ES-I3 (cell line): ENCODE data around the gene PIP5K1C.

Experiments used
- H3K36me3 ChIP-seq: 2 replicates; pipeline ENCODE4 v1.6.1; 2013; ENCODE audit warnings: mild to moderate bottlenecking, low read length, control low read depth, moderate library complexity; ENCODE audit not compliant: insufficient read depth
- H3K4me1 ChIP-seq: 2 replicates; pipeline ENCODE4 v1.6.1; 2013; ENCODE audit warnings: mild to moderate bottlenecking, control low read depth, low read length; ENCODE audit not compliant: insufficient read depth
- H3K9ac ChIP-seq: 2 replicates; pipeline ENCODE4 v1.6.1; 2013; ENCODE audit warnings: low read depth, mild to moderate bottlenecking, low read length, moderate library complexity
- H3K9me3 ChIP-seq: 2 replicates; pipeline ENCODE4 v1.6.1; 2013; ENCODE audit warnings: mild to moderate bottlenecking, low read length, moderate library complexity; ENCODE audit not compliant: control insufficient read depth, insufficient read depth

PIP5K1C gene

DNA sequence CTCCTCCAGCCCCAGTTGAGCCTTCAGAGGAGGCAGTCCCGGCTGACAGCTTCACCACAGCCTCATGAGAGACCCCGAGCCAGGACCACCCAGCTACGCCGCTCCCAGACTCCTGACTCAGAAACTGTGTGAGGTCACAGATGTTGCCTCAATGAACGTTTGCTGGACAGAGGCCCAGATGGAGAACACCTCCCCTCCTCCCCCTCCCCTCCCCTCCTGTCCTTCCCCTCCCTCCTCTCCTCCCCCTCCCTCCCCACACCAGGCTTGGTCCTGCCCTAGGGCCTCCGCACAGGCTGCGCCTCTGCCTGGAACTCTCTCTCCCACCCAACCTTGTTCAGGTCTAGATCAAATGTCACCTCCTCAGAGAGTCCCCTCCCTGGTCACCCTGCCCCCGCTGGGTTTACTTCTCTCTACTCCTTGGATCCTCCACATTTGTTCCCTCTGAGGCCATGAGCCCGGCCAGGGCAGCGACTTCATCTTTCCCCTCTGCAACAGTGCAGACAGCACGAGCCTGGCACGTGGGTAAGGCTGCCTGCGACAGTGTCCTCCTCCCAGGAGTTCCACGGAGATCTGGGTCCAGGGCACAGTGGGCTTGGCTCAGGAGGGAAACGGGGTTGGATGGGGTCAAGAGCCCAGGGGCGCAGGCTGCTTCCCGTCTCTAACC lies 17.4 kb downstream of the PIP5K1C start:
- no peak overlapping the region for H3K9ac ChIP-seq
- H3K9me3 ChIP-seq: no peaks in the 10 kb centered on the region; the same call in 1 of the 2 replicates
- H3K4me1 ChIP-seq: peaks cover 23% of the 10 kb centered on the region; the same call in 1 of the 2 replicates
- H3K36me3 ChIP-seq: no peaks in the 10 kb centered on the region

DNA sequence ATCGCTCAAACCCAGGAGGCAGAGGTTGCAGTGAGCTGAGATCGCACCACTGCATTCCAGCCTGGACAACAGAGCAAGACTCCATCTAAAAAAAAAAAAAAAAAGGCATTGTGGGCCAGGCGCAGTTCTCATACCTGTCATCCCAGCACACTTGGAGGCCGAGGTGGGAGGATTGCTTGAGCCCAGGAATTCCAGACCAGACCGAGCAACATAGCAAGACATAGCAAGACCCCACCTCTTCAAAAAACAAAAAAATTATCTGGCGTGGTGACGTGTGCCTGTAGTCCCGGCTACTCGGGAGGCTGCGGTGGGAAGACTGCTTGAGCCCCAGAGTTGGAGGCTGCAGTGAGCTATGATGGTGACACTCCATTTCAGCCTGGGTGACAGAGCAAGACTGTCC lies 18.0 kb downstream of the PIP5K1C start:
- H3K36me3 ChIP-seq: no peaks in the 10 kb centered on the region
- no peak overlapping the region for H3K9ac ChIP-seq
- H3K4me1 ChIP-seq: peaks cover 20% of the 10 kb centered on the region; the same call in 1 of the 2 replicates
- H3K9me3 ChIP-seq: no peaks in the 10 kb centered on the region; the same call in 1 of the 2 replicates

DNA sequence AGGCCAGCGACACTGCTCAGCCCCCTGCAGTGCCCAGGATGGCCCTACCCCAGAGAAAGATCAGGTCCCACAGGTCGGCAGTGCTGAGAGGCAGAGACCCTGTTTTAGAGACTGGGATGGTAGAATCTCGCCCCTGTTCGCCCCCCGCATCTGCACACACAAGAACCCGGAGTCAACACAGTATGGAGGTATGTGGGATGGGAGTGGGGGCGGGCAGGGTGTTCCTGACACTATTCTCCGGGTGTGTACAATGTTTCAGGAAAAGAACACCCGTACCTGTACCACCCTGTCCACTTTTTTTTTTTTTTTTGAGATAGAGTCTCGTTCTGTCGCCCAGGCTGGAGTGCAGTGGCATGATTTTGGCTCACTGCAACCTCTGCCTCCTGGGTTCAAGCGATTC lies 19.3 kb downstream of the PIP5K1C start:
- Histone ChIP-seq H3K4me1 (peaks cover 18% of the 10 kb centered on the region; the same call in 1 of the 2 replicates), H3K36me3 (no peaks in the 10 kb centered on the region), H3K9ac (no peak overlapping the region), H3K9me3 (no peaks in the 10 kb centered on the region; the same call in 1 of the 2 replicates)

DNA sequence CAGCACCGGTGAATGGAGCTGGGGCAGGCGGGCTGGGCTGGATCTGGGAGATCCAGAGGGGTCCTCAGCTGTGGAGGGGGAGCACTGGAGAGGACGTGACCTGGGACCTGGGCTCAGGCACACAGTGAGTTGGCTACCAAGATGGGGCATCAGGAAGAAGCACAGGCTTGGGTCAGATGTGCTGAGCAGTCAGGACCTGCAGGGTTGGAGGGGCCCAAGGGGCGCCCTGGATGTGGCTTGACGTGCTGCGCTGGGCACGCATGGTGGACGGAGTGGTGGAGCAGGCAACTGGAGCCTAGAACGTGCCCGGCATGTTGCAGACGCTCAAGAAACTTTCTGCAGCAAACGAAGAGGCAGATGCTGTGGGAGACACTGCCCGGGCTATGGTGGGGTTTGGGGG lies 20.7 kb downstream of the PIP5K1C start:
- no peak overlapping the region for H3K9ac ChIP-seq
- no peaks in the 10 kb centered on the region for H3K36me3 ChIP-seq
- H3K4me1 ChIP-seq: peaks cover 18% of the 10 kb centered on the region; the same call in 1 of the 2 replicates
- no peaks in the 10 kb centered on the region for H3K9me3 ChIP-seq

DNA sequence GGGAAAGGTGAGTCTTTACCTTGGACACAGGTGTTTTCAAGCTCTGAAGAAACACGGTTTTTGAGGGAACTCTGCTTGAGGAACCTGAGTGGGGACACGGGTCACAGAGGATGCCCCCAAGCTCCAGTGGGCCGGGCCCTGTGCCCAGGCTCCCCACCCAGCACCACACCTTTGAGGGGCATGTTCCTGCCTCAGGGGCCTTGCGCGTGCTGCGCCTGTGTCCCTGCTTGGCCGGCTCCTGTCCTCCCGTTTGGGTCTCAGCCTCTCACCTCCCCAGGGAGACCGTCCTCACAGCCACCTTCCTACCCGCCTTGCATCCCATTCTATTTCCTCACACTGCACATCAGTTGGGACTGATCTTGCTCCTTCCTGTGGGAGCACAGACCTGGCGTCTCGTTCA lies 21.1 kb downstream of the PIP5K1C start:
- peaks cover 18% of the 10 kb centered on the region; the same call in 1 of the 2 replicates for H3K4me1 ChIP-seq
- no peaks in the 10 kb centered on the region for H3K36me3 ChIP-seq
- H3K9me3 ChIP-seq: no peaks in the 10 kb centered on the region
- H3K9ac ChIP-seq: no peak overlapping the region

GRCh38 chr19:3678188-3678587 lies 22.1 kb downstream of the PIP5K1C start:
- Histone ChIP-seq H3K36me3 (no peaks in the 10 kb centered on the region), H3K9me3 (no peaks in the 10 kb centered on the region)

DNA sequence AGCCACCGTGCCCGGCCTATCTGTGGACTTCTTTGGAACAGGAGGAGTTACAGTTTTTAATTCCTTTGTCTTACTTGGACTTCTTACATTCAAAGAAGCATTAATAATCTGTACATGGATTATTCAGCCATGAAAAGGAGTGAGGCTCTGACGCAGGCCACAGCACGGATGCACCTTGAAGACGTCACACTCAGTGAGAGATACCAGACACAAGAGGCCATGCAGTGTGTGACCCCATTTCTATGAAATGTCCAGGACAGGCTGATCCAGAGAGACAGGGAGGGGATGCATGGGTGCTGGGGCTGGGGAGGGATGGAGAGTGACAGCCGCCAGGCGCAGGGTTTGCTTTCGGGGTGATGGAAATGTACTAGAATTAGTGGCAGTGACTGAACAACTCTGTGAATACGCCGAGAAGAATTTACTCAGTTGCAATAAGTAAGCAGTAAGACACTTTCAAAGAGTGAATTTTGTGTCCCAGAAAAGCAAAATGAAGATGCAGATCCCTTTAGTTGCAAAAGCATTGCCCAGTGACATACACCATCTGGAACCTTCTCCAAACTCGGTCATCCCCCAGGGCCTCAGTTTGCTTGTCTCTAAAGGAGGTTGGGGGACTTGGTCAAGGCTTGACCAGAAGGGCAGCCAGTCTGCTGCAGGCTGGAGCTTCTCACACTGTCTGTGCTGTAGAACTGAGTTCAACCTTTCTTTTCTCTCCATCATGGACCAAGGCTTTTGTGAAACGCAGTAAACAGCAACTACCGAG lies 25.3 kb downstream of the PIP5K1C start:
- Histone ChIP-seq H3K9ac (no peak overlapping the region), H3K36me3 (no peaks in the 10 kb centered on the region), H3K9me3 (no peaks in the 10 kb centered on the region), H3K4me1 (peaks cover 21% of the 10 kb centered on the region; the same call in 1 of the 2 replicates)

More at GRCh38 chr19:3678188-3678587, 22.1 kb downstream of the PIP5K1C start:
- H3K4me1 ChIP-seq: peaks cover 14% of the 10 kb centered on the region; the same call in 1 of the 2 replicates
- no peak overlapping the region for H3K9ac ChIP-seq

- peaks cover 28% of the 10 kb centered on the region; the same call in 1 of the 2 replicates for H3K4me1 ChIP-seq
- no peaks in the 10 kb centered on the region for H3K9me3 ChIP-seq
- H3K9ac ChIP-seq: no peak overlapping the region
- no peaks in the 10 kb centered on the region for H3K36me3 ChIP-seq
These were observed 26.5 kb downstream of the PIP5K1C start for GRCh38 chr19:3673506-3674439.

DNA sequence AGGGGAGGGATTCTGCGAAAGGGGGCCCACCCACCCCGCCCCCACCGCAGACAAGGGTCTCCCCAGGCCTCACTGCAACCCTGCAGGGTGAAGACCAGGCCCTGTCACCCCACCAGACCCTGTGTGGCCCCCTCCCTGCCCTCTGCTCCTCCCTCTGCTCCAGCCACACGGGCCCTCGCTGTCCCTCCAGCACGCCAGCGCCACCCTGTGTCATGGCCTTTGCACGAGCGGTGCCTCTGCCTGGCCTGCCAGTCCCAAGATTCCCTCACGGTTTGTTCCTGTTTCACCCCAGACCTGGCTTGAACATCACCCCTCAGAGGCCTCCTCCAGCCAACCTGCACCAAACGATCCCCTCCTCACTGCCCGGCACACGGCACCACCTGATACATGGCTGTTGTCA lies 27.3 kb downstream of the PIP5K1C start:
- Histone ChIP-seq H3K4me1 (peaks cover 28% of the 10 kb centered on the region; the same call in 1 of the 2 replicates), H3K9me3 (no peaks in the 10 kb centered on the region), H3K36me3 (no peaks in the 10 kb centered on the region), H3K9ac (no peak overlapping the region)

GRCh38 chr19:3672575-3672948 lies 27.7 kb downstream of the PIP5K1C start:
- Histone ChIP-seq H3K36me3 (no peaks in the 10 kb centered on the region), H3K9me3 (no peaks in the 10 kb centered on the region), H3K9ac (no peak overlapping the region), H3K4me1 (peaks cover 28% of the 10 kb centered on the region; the same call in 1 of the 2 replicates)

GRCh38 chr19:3671680-3672574 lies 28.3 kb downstream of the PIP5K1C start:
- no peaks in the 10 kb centered on the region for H3K9me3 ChIP-seq
- no peak overlapping the region; the same call in 1 of the 2 replicates for H3K9ac ChIP-seq
- peaks cover 28% of the 10 kb centered on the region; the same call in 1 of the 2 replicates for H3K4me1 ChIP-seq
- no peaks in the 10 kb centered on the region for H3K36me3 ChIP-seq

DNA sequence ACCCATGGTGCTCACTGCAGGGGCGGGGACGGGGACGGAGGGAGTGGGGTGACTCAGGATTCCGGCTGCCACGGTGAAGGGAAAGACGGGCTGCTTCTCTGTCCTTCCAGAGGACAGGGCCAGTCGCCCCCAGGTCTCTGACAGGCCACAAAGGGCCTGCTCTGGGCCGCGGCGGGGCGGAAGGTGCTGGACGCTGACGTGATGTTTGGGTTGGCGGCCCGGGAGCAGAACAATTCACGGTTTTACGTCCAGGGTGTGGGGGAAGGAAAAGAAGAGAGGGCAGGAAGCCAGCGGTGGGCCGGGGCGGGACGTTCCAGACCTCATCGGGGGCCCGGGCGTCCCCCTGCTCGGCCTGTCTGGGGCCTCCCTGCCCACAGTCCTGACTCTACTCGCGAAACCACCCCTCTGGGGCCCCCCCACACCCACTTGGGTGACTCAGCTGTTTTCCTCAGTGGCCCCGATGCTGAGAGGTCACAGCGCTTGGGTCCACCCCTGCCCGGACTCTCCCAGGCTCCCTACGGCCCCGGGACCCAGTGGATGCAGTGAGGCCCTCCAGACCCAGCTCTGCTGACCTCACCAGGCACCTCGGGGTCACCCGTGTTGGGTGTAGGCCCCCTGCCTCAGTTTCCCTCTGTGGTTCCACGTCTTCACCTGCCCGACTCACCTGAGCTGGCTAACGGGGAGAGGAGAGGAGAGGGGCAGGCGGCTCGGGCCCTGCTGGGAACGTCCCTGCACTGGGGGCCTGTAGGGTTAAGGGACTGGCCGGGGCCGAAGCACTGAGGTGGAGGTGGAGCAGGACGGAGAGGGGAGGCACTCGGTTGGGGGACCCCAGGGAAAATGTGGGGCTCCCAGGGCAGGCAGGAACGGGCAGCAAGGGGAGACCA lies 29.2 kb downstream of the PIP5K1C start:
- Histone ChIP-seq H3K4me1 (peaks cover 28% of the 10 kb centered on the region; the same call in 1 of the 2 replicates), H3K9me3 (no peaks in the 10 kb centered on the region), H3K9ac (no peak overlapping the region; the same call in none of the 2 replicates), H3K36me3 (no peaks in the 10 kb centered on the region)
